NCI-H774 (cell line): ENCODE measurements around the gene TANK.
A peak's percentile ranks its signal among the peaks of the same experiment; 100 is the strongest.
"Not testable (repeated sequence)": the region's sequence is repeated elsewhere in the genome, so short reads cannot be mapped to it uniquely, and the experiment has no call there.

Experiments
- DNase-seq: peaks from one replicate; lab custom pipeline; 2025; lab: John Stamatoyannopoulos, UW

TANK gene

DNA sequence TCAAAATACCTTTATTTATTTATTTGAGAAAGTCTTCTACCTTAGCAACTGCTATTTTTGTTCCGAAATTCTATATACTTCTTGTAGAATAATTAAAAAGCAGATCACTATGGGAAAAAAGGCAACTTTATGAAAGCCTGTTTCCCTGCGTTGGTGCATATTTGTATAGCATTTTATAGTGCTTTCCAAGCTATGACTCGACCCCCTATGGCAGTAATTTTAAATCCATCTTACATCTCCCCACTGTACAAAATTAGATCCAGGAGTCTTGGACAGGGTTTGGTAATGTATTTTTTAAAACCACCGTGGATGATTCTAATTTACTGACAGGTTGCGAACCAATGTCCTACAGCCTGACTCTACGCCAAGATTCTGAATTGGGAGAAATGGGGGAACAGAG lies 10.1 kb downstream of the TANK start:
- DNase-seq, result no peak

- DNase-seq, result no peak
Measured at GRCh38 chr2:161170958-161171932, 11.0 kb downstream of the TANK start.

GRCh38 chr2:161172901-161173540 lies 12.8 kb downstream of the TANK start:
- DNase-seq, result no peak

- no peak for DNase-seq
Measured at GRCh38 chr2:161173541-161174194, 13.4 kb downstream of the TANK start.

GRCh38 chr2:161177969-161178368 lies 17.7 kb downstream of the TANK start:
- DNase-seq, result no peak

GRCh38 chr2:161178756-161179155 lies 18.5 kb downstream of the TANK start:
- DNase-seq, result no peak

GRCh38 chr2:161190050-161190449 lies 29.8 kb downstream of the TANK start:
- DNase-seq, result no peak

DNA sequence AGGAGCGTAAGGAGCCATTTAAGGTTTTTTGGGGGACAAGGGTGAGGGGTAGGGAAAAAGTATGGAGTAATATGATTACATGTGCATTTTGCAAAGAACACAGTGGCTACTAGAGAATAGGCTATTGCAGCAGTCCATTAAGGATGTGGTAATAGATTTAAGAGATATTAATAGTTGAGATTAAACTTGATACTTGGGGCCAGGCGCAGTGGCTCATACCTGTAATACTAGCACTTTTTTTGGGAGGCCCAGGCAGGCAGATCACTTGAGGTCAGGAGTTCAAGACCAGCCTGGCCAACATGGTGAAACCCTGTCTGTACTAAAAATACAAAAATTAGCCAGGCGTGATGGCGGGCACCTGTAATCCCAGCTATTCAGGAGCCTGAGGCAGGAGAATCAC lies 35.4 kb downstream of the TANK start:
- not testable (repeated sequence) for DNase-seq

DNA sequence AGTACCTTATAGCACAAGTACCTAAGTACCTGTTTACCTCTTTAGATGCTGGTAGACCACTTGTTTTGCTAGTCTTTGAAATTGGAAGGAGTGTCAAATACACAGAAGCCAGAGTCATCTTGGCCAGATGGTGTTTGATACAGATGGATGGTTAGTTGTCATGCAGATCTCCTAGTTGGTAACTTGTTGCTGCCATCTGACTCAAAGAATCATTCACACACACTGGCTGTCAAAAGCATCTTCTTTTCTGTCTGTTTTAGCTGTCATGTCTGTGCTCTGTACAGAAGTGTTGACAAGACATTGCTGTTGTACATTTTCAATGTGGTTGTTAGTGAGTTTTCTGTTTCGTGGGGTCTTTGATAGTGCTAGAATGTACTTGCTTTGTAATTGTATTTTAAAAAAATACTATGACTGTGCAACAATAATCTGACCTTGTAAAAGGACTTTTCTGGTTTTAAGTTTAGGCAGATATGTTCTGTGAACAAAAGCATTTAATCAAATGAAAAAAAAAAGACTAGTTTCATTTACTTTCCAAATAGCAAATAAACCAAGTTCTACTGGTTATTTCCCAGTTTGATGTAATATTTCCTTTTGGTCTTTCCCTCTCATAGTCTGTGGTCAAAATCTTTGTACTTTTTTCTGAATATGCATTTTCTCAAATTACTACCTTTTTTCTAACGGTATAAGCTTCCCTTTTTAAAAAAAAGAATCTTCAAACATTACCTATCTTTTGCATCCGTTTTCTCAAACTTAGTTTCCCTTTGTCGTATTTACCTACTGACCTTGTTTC lies 39.9 kb downstream of the TANK start:
- DNase-seq, result no peak

GRCh38 chr2:161204846-161205245 lies 44.6 kb downstream of the TANK start:
- DNase-seq, result no peak

GRCh38 chr2:161206471-161207032 lies 46.3 kb downstream of the TANK start:
- DNase-seq, result no peak

DNA sequence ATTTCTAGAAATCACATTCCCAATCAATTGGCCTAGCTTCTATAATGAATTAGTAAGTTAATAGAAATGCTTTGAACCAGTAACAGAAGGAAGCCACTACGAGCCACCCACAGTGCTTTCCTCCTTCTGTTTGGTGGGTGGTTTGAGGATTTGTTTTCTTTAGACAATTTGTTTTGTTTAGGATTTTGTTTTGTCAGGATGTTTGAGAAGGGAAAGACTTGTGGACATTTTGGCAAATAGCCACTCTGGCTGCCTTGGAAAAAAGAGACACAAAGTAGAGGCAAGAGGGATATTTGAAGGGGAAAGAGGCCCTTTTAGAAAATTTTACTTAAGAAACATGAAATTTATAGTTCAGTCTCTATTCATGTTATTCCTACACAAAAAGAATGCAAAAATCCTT lies 47.7 kb downstream of the TANK start:
- no peak for DNase-seq

GRCh38 chr2:161208527-161209139 lies 48.4 kb downstream of the TANK start:
- no peak for DNase-seq

DNA sequence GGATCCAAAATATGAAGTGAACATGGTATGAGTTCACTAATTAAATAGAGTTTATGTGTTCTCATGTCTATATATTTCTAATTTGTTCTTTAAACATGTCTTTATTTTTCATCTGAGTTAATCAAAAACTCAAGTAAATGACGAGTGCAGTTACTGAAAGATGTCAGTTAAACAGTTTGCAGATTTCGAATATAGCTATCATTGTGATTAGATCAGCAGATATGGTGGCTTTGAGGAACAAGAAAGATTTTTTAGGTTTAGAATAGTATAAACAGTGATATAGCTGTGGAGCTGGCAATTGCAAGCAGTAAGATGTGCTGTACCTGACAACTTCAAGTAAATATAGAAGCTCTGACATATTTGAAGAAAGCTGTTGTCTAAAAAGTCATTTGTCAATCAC lies 49.7 kb downstream of the TANK start:
- no peak for DNase-seq

GRCh38 chr2:161217597-161218185 lies 57.5 kb downstream of the TANK start:
- DNase-seq, result no peak

GRCh38 chr2:161219211-161219610 lies 59.0 kb downstream of the TANK start:
- no peak for DNase-seq

- peak; percentile 7 for DNase-seq
Measured at GRCh38 chr2:161223139-161223732, 63.0 kb downstream of the TANK start.

- no peak for DNase-seq
Measured at GRCh38 chr2:161228511-161229240, 68.4 kb downstream of the TANK start.

- no peak for DNase-seq
Measured at GRCh38 chr2:161230959-161231358, 70.7 kb downstream of the TANK start.

GRCh38 chr2:161232571-161232970 lies 72.3 kb downstream of the TANK start:
- no peak for DNase-seq
